Ishikawa (cell line): Measurements from ENCODE around the gene CCHCR1.

Experiments used
- CEBPB ChIP-seq: IDR thresholded peaks from 2 replicates; pipeline ENCODE4 v1.6.1; 2012
- CREB1 ChIP-seq: IDR thresholded peaks from 2 replicates; pipeline ENCODE4 v1.6.1; 2012; ENCODE audit warnings: low read depth
- EGR1 ChIP-seq: IDR thresholded peaks from 2 replicates; pipeline ENCODE4 v1.6.1; 2012
- EP300 ChIP-seq: IDR thresholded peaks from 2 replicates; pipeline ENCODE4 v1.6.1; 2012; ENCODE audit warnings: borderline replicate concordance
- FOXM1 ChIP-seq: IDR thresholded peaks from 2 replicates; pipeline ENCODE4 v1.6.1; 2012; ENCODE audit warnings: low read depth, borderline replicate concordance
- NFIC ChIP-seq: IDR thresholded peaks from 2 replicates; pipeline ENCODE4 v1.6.1; 2012
- RAD21 ChIP-seq: IDR thresholded peaks from 2 replicates; pipeline ENCODE4 v1.6.1; 2012; ENCODE audit warnings: low read depth
- REST ChIP-seq: IDR thresholded peaks from 2 replicates; pipeline ENCODE4 v1.6.1; 2012; ENCODE audit warnings: low read depth, mild to moderate bottlenecking
- TAF1 ChIP-seq: IDR thresholded peaks from 2 replicates; pipeline ENCODE4 v1.6.1; 2012; ENCODE audit warnings: low read depth, mild to moderate bottlenecking
- TCF12 ChIP-seq: IDR thresholded peaks from 2 replicates; pipeline ENCODE4 v1.6.1; 2012; ENCODE audit warnings: low read depth
- TEAD4 ChIP-seq: IDR thresholded peaks from 2 replicates; pipeline ENCODE4 v1.6.1; 2012
- YY1 ChIP-seq: IDR thresholded peaks from 2 replicates; pipeline ENCODE4 v1.6.1; 2012; ENCODE audit warnings: low read depth
- ZBTB7A ChIP-seq: IDR thresholded peaks from 2 replicates; pipeline ENCODE4 v1.6.1; 2012; ENCODE audit warnings: low read depth
- TF ChIP-seq, protein P1 (sequence below): IDR thresholded peaks from 2 replicates; pipeline ENCODE4 v1.6.1; 2012
- TF ChIP-seq, protein P2 (sequence below): IDR thresholded peaks from 2 replicates; pipeline ENCODE4 v1.6.1; 2012

The CCHCR1 gene

DNA sequence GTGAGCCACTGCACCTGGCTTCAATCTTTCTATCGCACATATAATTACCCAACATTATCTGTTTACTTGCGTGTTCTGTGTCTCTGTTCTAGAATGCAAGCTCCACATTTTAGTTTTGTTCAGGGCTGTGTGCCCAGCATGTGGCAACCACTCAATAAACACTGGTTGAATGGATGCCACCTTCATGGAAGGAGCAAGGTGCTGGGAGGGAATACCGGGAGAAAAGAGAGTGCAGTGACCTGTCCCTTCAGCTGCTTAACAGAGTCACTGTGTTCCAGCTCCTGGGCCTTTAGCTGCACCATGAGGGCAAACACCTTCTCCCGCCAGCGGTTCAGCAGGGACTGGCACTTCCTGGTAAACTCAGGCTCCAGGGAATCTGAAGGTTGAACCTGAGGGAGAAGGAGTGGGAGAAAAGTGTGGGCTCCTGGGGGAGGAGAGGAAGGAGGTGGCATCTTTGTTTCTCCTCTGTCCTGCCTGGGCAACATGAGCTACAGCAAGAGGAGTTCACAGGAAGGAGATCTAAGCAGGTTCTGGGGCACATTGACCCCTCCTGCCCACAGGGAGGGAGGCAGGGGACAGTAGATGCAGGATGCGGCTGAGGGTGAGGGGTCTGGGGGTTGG lies 7.7 kb downstream of the CCHCR1 start:
- TF ChIP-seq EP300, result no peak
- TF ChIP-seq RAD21, result no peak
- TF ChIP-seq, protein P1, sequence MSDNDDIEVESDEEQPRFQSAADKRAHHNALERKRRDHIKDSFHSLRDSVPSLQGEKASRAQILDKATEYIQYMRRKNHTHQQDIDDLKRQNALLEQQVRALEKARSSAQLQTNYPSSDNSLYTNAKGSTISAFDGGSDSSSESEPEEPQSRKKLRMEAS, result no peak
- TF ChIP-seq, protein P2, sequence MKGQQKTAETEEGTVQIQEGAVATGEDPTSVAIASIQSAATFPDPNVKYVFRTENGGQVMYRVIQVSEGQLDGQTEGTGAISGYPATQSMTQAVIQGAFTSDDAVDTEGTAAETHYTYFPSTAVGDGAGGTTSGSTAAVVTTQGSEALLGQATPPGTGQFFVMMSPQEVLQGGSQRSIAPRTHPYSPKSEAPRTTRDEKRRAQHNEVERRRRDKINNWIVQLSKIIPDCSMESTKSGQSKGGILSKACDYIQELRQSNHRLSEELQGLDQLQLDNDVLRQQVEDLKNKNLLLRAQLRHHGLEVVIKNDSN, result no peak
- TF ChIP-seq TCF12, result no peak
- TF ChIP-seq FOXM1, result no peak
- TF ChIP-seq CREB1, result no peak
- TF ChIP-seq TEAD4, result no peak
- no peak for TF ChIP-seq ZBTB7A
- TF ChIP-seq NFIC, result no peak
- TF ChIP-seq YY1, result no peak

- no peak for TF ChIP-seq TCF12
- TF ChIP-seq FOXM1, result no peak
- no peak for TF ChIP-seq RAD21
- no peak for TF ChIP-seq TAF1
- TF ChIP-seq REST, result no peak
- TF ChIP-seq, protein P2, result no peak
- no peak for TF ChIP-seq CEBPB
These were observed 12.2 kb downstream of the CCHCR1 start for GRCh38 chr6:31145386-31145785.

GRCh38 chr6:31144970-31145340 lies 12.6 kb downstream of the CCHCR1 start:
- no peak for TF ChIP-seq ZBTB7A
- no peak for TF ChIP-seq EP300
- no peak for TF ChIP-seq NFIC
- no peak for TF ChIP-seq REST
- TF ChIP-seq, protein P2, result no peak
- TF ChIP-seq YY1, result no peak
- no peak for TF ChIP-seq CEBPB

DNA sequence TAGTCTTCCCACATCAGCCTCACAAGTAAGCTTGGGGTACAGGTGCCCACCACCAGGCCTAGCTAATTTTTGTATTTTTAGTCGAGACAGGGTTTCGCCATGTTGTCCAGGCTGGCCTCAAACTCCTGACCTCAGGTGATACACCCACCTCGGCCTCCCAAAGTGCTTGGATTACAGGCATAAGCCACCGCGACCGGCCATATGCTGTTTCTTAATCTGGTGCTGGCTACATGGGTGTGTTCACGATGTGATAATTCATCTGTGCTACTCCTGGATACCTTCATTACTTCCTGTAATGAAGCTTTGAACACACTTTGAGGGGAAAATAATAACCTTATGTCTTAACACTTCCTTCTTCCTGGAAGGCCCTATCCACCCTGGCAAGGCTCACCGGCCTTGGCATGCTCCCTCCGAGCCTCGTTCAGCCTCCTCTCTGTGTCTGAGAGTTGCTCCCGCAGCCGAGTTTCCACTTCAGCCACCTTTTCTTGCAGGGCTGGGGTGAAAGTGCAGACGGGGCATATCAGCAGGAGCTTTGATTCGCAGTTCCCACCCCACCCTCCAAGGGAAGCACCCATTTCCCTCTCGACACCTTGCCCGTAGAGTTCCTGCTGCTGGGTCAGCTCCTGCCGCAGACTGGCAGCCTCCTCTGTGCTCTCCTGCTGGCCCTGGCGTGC lies 13.2 kb downstream of the CCHCR1 start:
- no peak for TF ChIP-seq FOXM1
- TF ChIP-seq, protein P2, result no peak
- TF ChIP-seq RAD21, result no peak
- no peak for TF ChIP-seq TAF1
- TF ChIP-seq YY1, result no peak
- TF ChIP-seq TCF12, result no peak
- TF ChIP-seq CEBPB, result no peak
- TF ChIP-seq EP300, result no peak

DNA sequence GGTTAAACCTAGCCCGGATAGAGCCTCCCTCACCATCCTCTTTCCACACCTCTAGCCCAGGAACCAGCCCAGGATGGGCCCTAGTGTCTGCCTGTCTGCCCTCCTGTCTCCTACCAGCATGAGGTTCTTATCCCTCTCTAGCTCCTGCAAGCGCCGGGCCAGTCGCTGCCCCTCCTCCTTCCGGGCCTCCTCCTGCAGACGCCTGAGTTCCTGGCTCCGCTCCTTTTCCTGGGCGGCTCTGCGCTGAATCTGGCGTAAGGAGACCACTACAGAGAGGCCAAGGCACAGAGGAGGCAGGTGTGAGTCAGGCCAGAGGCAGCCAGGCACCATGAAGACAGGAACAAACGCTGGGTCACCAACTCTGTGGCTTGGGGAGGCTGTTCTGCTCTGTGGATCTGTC lies 14.5 kb downstream of the CCHCR1 start:
- TF ChIP-seq EP300 (no peak), REST (no peak), FOXM1 (no peak), CREB1 (no peak), NFIC (no peak), YY1 (no peak), ZBTB7A (no peak), CEBPB (no peak), TAF1 (no peak), RAD21 (no peak), TEAD4 (no peak), EGR1 (no peak), TCF12 (no peak)
- TF ChIP-seq, protein P1, result no peak
- TF ChIP-seq, protein P2, result no peak
